Muscle layer of duodenum (tissue), 2 donors: ENCODE measurements around the gene PGBD5.

Experiments
- H3K27ac ChIP-seq: one replicate; pipeline ENCODE4 v1.7.0; 2013; ENCODE audit warnings: mild to moderate bottlenecking, low read length
- H3K27me3 ChIP-seq: one replicate; pipeline ENCODE4 v1.7.0; 2013; ENCODE audit warnings: low read depth, mild to moderate bottlenecking, control low read depth, low read length
- H3K36me3 ChIP-seq, 2 donors: one replicate each; pipeline ENCODE4 v1.7.0; 2013; ENCODE audit warnings: low read length in 2 of 2, control low read depth in 1 of 2, mild to moderate bottlenecking in 1 of 2; ENCODE audit not compliant: insufficient read depth in 2 of 2, control insufficient read depth in 1 of 2
- H3K4me1 ChIP-seq, 2 donors: one replicate each; pipeline ENCODE4 v1.7.0; 2013; ENCODE audit warnings: low read length in 2 of 2, mild to moderate bottlenecking in 2 of 2, control low read depth in 1 of 2, moderate library complexity in 1 of 2; ENCODE audit not compliant: insufficient read depth in 2 of 2, control insufficient read depth in 1 of 2
- H3K4me3 ChIP-seq, 2 donors: one replicate each; pipeline ENCODE4 v1.7.0; 2013; ENCODE audit warnings: low read length in 2 of 2, low read depth in 1 of 2, mild to moderate bottlenecking in 1 of 2
- H3K9me3 ChIP-seq, 2 donors: one replicate each; pipeline ENCODE4 v1.7.0; 2013; ENCODE audit warnings: low read length in 2 of 2, control low read depth in 1 of 2, mild to moderate bottlenecking in 1 of 2; ENCODE audit not compliant: control insufficient read depth in 1 of 2
- donor health status: healthy.

PGBD5 gene

GRCh38 chr1:230455291-230455690 lies 29.2 kb upstream of the PGBD5 start:
- Histone ChIP-seq H3K9me3 (no peaks in the 10 kb centered on the region), H3K4me3 (no peak overlapping the region), H3K27ac (no peak overlapping the region), H3K4me1 (no peaks in the 10 kb centered on the region), H3K36me3 (no peaks in the 10 kb centered on the region), H3K27me3 (no peaks in the 10 kb centered on the region)

GRCh38 chr1:230453377-230453776 lies 27.2 kb upstream of the PGBD5 start:
- Histone ChIP-seq H3K36me3 (no peaks in the 10 kb centered on the region), H3K4me1 (no peaks in the 10 kb centered on the region), H3K27me3 (no peaks in the 10 kb centered on the region), H3K9me3 (no peaks in the 10 kb centered on the region), H3K4me3 (no peak overlapping the region), H3K27ac (no peak overlapping the region)

- H3K4me1 ChIP-seq = no peaks in the 10 kb centered on the region
- H3K4me3 ChIP-seq = no peak overlapping the region
- no peaks in the 10 kb centered on the region for H3K27me3 ChIP-seq
- no peaks in the 10 kb centered on the region for H3K36me3 ChIP-seq
- peaks cover 0 to 10% of the 10 kb centered on the region in 2 donors for H3K9me3 ChIP-seq
- H3K27ac ChIP-seq = no peak overlapping the region
Observed at GRCh38 chr1:230441183-230442029, 15.3 kb upstream of the PGBD5 start.

- Histone ChIP-seq H3K27me3 (no peaks in the 10 kb centered on the region), H3K36me3 (no peaks in the 10 kb centered on the region), H3K4me1 (no peaks in the 10 kb centered on the region), H3K4me3 (no peak overlapping the region), H3K27ac (no peak overlapping the region), H3K9me3 (peaks cover 0 to 5% of the 10 kb centered on the region in 2 donors)
Observed at GRCh38 chr1:230435108-230435507, 9.0 kb upstream of the PGBD5 start.

GRCh38 chr1:230431527-230431926 lies 5.4 kb upstream of the PGBD5 start:
- Histone ChIP-seq H3K4me3 (no peak overlapping the region), H3K27ac (no peak overlapping the region), H3K9me3 (no peaks in the 10 kb centered on the region), H3K4me1 (no peaks in the 10 kb centered on the region), H3K36me3 (no peaks in the 10 kb centered on the region), H3K27me3 (no peaks in the 10 kb centered on the region)

GRCh38 chr1:230430499-230430898 lies 4.4 kb upstream of the PGBD5 start:
- Histone ChIP-seq H3K4me3 (no peak overlapping the region), H3K36me3 (no peaks in the 10 kb centered on the region), H3K9me3 (no peaks in the 10 kb centered on the region), H3K27me3 (no peaks in the 10 kb centered on the region), H3K27ac (no peak overlapping the region), H3K4me1 (no peaks in the 10 kb centered on the region)

- H3K36me3 ChIP-seq = no peaks in the 10 kb centered on the region
- no peaks in the 10 kb centered on the region for H3K9me3 ChIP-seq
- no peak overlapping the region for H3K4me3 ChIP-seq
- peaks cover 11% of the 10 kb centered on the region for H3K27me3 ChIP-seq
- H3K27ac ChIP-seq = no peak overlapping the region
- peaks cover 0 to 7% of the 10 kb centered on the region in 2 donors for H3K4me1 ChIP-seq
Observed at GRCh38 chr1:230429067-230429735, 3.1 kb upstream of the PGBD5 start.

- H3K4me3 ChIP-seq = no peak overlapping the region
- peaks cover 0 to 7% of the 10 kb centered on the region in 2 donors for H3K4me1 ChIP-seq
- no peak overlapping the region for H3K27ac ChIP-seq
- H3K36me3 ChIP-seq = no peaks in the 10 kb centered on the region
- peaks cover 0 to 3% of the 10 kb centered on the region in 2 donors for H3K9me3 ChIP-seq
- H3K27me3 ChIP-seq = peaks cover 23% of the 10 kb centered on the region
Observed at GRCh38 chr1:230427981-230428380, 1.8 kb upstream of the PGBD5 start.

GRCh38 chr1:230427094-230427876 lies 1.2 kb upstream of the PGBD5 start:
- H3K27me3 ChIP-seq = peaks cover 30% of the 10 kb centered on the region
- peaks cover 0 to 3% of the 10 kb centered on the region in 2 donors for H3K9me3 ChIP-seq
- H3K4me3 ChIP-seq = peak overlapping the region in 1 of 2 donors; percentile 69
- H3K4me1 ChIP-seq = peaks cover 0 to 7% of the 10 kb centered on the region in 2 donors
- H3K36me3 ChIP-seq = no peaks in the 10 kb centered on the region
- no peak overlapping the region for H3K27ac ChIP-seq

- peaks cover 0 to 3% of the 10 kb centered on the region in 2 donors for H3K9me3 ChIP-seq
- H3K4me3 ChIP-seq = peak overlapping the region in 1 of 2 donors; percentile 41
- no peak overlapping the region for H3K27ac ChIP-seq
- H3K27me3 ChIP-seq = peaks cover 35% of the 10 kb centered on the region
- H3K36me3 ChIP-seq = no peaks in the 10 kb centered on the region
- H3K4me1 ChIP-seq = peaks cover 0 to 7% of the 10 kb centered on the region in 2 donors
Observed at GRCh38 chr1:230425252-230426091, 660 bp downstream of the PGBD5 start.
